Measurements from ENCODE around the gene CNTNAP2.
"Not testable (repeated sequence)": the region's sequence is repeated elsewhere in the genome, so short reads cannot be mapped to it uniquely, and the experiment has no call there.

Gene CNTNAP2

DNA sequence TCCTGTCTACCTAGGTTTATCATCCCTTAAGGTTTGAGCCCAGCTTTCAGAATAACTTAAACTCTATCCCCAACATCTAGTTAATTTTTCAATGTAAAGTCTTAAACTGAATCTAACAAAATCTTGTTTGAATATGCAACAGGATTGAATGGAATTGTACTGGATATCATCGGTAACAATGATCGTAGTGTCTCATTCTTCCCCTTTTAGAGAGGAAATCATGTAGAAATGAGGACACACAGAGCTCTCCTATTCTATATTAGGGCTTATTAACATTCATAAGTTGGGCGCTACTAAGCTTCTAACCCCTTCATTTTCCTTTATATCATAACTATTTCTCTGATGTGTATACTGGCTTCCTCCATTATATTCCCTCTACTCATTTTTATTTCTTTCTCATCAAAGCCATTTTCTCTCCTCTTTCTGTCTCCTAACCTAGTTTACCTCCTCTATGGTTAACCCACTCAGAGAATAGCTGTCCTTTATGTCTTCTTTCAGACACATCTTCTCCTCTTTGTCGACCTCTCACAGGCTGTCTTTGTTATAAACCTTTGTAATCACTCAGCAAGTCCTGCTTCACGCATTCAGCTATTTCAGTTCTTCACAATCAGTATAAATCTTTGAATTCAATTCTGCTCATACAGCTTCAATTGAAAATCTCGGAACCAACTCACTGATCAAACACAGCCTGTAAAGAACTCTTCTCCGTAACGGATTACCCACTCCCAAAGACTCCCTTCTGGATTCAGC, 1455.0 kb downstream of the CNTNAP2 start:
- no peak for DNase-seq (ENCODE audit: low spot score)

DNA sequence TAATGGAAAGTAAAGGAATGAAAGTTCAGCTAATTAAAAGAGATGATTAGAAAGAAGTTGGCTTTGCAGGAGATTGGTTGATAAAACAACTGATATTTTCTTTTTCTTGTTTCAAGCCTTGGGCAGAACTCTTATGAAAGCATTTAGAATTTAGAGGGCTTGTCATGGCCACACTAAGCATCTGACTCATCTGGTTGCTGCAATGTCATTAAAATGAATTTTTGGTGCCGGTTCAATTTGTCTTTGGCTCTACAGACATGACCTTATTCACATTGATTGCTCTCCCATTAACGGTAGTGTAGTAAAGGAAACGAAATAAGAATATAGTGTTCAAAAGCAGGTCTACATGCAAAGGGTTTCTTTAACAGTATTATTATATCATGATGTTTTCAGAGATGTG, 1461.6 kb downstream of the CNTNAP2 start:
- DNase-seq (ENCODE audit: low spot score), result no peak

DNA sequence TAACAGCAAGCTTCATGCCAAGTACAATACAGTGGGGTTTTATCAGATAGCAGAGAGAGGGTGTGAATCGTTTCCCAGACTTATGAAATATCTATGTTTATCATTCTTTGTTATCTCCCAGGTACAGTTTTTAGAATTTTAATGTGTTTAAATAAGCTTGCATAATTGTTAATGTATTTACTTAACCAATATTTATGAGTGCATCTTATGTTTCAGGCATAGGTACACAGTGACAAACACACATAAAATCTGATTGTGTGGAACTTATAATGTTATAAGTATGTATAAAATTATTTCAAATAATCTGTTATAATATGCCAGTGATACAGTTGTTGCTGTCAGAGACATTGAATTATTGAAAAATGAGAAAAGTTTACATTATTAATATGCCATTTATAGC, 1462.5 kb downstream of the CNTNAP2 start:
- no peak for DNase-seq (ENCODE audit: low spot score)

DNA sequence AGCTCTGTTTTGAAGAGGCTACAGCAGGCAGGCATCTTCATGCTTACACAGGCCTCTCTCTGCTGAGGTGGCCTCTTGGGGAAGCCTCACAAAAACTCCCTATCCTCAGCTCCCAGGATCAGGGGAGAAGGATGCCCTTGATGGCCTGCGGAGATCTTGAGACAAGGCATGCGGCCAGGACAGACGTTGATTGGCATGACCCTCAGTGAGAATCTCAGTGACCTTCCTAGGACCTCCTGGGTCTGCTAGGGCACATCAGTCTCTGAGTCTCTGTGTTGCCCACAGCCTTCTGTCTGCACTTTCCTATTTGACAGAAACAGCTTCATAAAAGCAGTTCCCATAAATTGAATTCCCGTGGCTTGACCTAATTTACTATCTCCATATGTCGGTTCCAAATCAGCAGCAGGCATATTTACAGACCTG, 1468.2 kb downstream of the CNTNAP2 start:
- DNase-seq (ENCODE audit: low spot score), result no peak

DNA sequence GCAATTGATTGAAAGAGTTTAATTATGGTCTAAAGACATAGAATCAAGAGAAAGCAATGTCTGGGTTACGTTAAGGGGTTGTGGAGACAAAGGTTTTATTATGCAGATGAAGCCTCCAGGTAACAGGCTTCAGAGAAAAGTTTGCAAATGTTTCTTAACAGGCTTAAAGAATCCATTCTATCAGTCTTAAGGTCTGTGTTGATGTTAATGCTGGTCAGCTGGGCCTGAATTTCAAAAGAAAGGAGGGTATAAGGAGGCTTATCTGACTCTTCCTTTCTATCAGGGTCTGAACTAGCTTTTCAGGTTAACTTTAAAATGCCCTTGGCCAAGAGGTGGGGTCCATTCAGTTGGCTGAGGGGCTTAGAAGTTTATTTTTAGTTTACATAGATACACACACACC, 1469.5 kb downstream of the CNTNAP2 start:
- no peak for DNase-seq (ENCODE audit: low spot score)

DNA sequence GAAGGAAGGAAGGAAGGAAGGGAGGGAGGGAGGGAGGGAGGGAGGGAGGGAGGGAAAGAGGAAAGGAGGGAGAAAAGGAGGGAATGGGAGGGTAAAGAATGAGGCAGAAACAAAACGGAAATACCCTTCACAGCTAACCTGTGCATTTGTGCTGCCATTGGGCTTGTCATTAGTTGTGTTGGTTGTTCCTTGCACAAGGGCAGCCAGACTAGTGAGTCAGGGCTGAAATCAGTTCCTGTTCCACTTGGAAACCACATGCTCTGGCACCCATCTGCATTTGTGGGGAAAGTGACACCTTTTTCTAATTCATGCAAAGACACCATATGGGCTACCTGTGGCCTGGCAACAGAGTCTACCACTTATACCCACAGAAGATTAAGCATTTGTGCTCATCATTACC, 1469.9 kb downstream of the CNTNAP2 start:
- DNase-seq (ENCODE audit: low spot score), result no peak

DNA sequence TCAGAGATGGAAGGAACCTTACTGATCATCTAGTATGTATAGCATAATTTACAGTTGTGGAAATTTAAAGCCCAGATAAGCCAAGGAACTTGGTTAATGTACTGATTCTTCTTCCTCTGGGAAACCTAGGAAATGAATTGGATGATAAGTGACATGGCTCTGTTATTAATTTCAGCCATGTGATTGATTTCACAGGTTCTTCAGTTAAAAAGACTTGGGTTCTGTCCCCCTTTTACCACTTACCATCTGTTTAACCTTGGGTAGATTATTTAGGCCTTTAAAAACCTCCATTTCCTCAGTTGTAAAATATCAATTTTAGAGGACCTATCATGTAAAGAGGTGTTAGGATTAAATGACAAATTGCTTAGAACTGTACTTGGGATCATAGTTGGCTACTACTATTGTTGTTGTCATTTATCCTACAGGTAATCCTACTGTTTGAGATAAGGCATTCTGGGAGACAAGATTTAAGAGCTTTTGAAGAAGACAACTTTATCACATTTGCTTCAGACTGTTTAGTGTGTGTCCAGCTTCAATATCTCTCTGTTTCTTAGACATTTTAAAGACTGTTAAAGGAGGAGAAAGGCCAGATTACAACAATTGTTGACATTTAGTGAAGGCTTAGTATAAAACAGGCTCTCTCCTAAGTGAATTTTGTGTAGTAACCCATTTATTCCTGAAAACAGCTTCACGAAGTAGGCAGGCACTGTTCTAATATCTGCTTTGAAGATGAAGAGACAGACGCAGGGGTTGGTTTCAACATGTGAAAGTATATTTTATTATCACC, 1476.9 kb downstream of the CNTNAP2 start:
- DNase-seq (ENCODE audit: low spot score), result no peak

DNA sequence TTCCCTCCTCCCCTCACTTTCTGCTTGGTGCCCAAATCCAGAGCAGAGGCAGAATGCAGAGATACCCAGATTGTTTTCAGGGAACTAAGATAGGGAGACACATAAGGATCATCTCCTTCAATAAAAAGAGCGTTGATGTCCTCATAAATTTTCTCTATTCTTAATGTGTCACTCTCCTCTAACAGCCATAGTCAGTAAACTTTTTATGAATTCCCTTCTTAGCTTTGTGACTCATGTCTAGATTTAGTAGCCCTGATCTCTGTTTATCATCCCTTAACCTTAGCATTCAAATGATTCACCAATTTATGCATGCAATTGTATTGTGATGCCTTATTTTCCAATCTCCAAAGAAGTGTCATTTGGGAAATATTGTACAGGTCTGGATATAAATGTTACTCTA, 1478.4 kb downstream of the CNTNAP2 start:
- DNase-seq (ENCODE audit: low spot score), result no peak

DNA sequence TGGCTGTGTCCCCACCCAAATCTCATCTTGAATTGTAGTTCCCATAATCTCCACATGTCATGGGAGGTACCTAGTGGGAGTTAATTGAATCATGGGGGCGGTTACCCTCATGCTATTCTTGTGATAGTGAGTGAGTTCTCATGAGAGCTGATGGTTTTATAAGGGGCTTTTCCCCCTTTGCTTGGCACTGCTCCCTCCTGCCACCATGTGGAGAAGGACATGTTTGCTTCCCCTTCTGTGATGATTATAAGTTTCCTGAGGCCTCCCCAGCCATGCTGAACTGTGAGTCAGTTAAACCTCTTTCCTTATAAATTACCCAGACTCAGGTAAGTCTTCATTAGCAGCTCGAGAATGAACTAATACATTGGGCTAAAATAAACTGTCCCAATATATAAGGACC, 1482.1 kb downstream of the CNTNAP2 start:
- not testable (repeated sequence) for DNase-seq (ENCODE audit: low spot score)

DNA sequence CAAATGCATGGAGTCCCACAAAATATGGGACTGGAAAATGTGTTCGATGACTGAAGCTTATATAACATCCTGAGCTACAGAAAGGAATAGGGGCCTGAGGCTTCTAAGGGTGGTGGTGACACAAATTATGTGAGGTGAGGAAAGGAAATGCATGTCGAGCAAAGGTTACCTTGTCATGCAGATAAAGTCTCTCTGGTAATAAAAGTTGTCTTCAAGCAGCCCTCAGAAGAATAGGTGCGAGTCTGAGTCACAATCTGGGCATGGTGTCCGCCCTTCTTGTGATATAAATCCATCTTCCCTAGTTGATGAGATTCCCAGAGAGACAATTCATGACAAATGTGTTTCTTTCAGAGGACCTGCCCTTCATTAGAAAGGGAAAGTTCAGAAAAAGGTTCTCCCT, 1488.7 kb downstream of the CNTNAP2 start:
- DNase-seq (ENCODE audit: low spot score), result no peak

DNA sequence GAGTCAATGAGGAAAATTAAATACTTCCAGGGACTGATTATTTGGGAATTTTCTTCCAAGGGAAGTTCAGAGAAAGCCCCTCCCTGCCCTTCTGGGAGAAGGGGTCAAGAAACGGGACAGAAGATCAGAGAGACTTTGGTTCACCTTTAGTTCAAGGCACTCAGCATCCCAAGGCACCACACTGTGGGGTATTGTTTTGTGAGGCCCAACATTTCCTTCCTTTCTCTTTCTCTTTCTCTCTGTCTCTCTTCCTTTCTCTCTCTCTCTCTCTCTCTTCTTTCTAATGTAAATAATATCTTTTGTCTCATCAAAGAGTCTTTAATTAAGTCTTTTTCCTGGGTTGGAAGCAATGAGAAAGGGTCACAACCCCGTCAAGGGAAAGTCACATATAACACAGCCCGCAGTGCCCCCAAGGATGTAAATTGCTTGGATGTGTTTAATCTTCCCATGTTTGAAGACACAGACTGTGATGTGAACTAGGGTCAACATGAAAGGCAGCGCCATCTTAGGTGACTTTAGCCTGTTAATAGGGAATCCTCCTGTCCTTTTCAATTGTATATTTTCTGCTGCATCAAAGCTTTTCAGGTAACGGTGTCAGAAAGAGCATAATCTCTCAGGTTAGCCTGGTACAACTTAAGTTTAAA, 1490.7 kb downstream of the CNTNAP2 start:
- DNase-seq (ENCODE audit: low spot score), result no peak

DNA sequence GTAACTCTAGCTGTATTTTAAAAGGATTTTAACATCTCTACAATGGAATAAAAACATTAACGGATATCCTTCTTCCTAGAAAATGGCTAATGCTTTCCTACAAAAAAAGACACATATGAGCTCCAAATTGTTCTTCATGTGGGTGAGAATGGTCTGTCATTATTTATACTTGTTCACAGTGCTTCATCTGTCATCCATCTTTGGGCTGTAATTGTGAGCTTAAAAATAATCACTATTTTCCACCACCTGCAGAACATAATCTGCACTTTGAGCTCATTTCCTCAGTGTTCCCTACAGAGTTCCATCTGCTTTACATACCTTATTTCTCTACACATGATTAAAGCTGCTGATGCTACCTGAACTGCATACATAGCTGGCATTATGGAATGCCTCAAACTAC, 1494.8 kb downstream of the CNTNAP2 start:
- DNase-seq (ENCODE audit: low spot score), result no peak

DNA sequence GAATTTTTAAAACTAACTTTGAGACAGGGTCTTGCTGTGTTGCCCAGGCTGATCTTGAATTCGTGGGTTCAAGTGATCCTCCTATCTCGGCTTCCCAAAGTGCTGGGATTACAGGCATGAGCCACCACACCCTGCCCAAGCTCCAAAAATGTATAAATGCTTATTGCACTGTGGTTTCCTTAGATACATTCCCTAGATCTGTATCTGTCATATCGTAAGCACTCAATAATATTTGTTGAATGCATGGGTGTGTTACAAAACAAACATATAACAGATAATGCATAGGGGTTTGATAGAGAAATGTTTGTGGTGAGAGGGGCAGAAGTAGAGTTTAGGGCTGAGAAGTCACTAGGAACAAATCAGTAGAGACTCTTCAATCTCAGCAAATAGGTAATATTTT, 1518.7 kb downstream of the CNTNAP2 start:
- DNase-seq (ENCODE audit: low spot score), result no peak

DNA sequence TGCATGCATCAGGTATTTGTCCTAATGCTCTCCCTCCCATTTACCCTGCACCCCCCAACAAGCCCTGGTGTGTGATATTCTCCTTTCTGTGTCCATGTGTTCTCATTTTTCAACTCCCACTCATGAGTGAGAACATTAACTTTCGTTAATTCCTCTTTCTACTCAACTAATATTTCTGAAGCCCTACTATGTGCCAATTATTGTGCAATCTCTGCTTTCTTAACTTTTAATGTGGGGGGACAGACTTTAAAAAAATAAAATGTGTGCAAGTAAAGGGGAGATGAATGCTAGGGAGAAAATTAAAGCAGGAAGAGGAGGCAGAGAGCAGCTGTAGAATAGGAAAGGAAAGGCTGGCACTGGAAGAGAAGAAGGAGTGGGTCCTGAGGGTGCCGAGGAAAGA, 1520.0 kb downstream of the CNTNAP2 start:
- no peak for DNase-seq (ENCODE audit: low spot score)

DNA sequence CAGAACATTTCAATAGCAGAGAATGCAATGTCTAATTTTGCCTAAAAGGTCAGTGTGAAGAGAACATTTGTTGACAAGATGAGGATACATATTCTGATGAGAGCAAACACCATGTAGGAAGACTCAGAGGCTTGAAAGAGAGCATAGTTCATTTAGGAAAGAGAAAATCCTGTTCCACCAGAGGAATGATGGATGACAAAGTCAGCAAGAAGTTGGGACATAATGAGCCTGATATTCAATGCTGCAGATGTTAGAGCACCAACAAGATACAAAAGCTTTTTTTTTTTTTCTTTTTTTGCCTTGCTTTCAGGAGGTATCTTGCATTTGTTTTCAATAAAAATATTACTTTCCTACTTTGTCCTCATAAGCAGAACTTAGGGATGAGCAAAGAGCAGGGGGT, 1522.0 kb downstream of the CNTNAP2 start:
- no peak for DNase-seq (ENCODE audit: low spot score)

DNA sequence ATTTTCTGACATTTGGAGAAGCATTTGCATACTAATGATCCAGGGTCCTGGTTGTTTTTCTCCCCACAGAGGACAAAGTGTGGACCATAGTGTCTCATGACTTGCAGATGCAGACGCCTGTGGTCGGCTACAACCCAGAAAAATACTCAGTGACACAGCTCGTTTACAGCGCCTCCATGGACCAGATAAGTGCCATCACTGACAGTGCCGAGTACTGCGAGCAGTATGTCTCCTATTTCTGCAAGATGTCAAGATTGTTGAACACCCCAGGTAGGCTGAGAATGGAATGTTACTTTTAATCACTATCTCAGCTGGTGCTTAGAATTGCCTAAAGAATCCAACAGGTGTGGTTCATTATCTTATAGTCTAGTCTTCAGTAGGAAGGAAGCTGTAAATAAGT, 1522.4 kb downstream of the CNTNAP2 start:
- DNase-seq (ENCODE audit: low spot score), result no peak

DNA sequence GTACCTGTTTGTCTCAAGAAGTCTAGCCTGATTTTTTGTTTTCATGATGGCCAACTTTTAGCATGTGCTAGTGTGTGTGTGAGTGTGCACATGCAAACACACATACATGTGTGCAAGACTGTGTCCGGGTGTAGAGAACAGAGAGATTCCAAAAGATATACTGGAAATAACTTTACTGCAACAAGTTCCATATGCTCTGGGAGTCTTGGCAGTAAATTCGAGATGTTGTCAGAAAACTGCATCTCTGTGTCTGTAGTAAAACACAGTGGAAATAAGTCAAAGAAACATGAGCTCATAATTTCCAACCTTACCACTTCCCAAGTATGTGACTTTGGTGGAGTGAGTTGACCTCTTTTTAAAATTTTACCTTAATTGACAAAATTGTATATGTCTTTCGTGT, 1523.2 kb downstream of the CNTNAP2 start:
- no peak for DNase-seq (ENCODE audit: low spot score)

DNA sequence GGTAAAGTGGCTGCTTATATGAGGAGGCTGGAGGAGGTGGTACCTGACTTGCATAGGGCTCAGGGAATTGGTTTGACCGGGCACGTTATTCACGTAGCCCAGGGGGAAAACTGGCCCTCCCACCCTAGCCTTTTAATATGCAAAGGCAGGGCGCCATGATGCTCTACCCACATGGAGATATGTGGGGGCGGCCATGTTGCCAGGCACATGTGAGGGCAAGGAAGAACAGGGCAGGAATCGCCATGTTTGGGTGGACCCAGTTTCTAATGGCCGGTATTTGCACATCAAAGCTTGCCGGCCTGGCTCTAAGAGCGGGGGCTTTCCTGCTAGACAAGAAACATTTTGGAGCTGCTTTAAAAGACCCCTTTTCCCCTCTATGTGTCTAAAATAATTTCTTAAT, 1524.2 kb downstream of the CNTNAP2 start:
- no peak for DNase-seq (ENCODE audit: low spot score)

DNA sequence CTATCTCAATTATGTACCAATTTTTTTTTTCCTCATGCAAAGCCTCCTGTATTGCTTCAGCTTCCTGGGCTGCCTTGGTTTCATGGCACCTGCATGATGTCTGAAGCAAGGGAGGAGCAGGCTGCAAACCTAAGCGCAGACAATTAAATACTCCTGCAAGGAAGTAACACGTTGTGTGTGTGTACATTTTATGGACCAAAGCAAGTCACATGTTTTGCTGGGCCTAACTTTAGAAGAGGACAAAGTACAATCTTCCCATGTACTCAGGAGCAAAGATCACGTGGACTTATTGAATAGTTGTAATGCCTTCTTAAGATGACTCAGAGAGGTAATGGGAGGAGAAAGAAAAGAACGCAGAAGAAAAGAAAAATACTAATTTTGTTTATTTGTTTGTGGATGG, 1530.0 kb downstream of the CNTNAP2 start:
- DNase-seq (ENCODE audit: low spot score), result no peak

DNA sequence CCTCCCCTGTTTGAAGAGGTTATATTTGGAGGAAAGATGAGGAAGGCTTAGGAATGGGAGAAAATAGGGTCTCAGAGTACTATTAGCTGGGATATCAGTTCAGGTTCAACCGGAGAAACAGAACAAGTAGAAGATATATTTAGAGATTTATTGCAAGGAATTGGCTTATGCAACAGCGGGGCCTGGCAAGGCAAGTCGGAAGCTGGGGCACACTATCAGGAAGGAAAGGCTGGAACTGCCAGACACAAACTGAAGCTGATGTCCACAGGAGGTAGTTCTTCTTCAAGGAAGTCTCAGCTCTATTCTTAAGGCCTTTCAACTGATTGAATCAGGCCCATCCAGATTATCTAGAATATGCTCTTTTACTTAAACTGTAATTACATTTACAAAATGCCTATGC, 1534.4 kb downstream of the CNTNAP2 start:
- DNase-seq (ENCODE audit: low spot score), result no peak

DNA sequence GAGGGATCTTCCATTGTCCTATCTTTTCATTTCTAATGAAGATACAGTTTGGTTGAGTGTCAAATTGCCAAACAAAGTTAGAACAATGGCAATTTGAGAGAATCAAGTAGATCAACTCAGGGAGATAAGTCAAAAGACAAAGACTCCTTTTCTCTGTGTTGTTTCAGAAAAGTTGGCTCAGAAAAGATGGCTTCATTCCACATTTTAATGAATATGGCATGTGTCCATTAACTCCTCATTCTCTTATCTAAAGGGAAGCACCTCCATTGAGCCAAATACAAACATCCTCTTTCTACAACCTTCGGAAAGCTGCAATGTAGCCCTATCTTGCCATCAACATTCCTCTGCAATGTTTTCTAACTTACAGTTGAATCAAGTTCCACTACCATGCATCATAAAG, 1535.0 kb downstream of the CNTNAP2 start:
- no peak for DNase-seq (ENCODE audit: low spot score)

DNA sequence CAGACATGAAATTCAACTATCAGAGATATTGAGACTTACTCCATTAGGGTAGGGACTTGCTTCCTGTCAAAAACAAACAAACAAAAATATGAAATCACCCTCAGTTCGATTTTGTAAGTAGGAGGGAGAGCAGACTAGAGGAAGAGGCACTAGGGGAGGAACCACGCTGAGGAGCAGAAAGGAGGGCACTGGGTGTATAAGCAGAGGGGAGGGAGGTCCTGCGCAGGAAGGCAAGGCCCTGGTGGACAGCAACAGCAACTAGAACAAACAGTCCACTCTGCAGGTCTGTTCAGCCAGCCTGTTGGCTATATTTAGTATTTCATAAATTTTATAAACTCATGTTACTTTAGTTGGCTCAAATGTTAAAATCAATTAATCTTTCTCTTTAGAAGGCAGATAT, 1536.9 kb downstream of the CNTNAP2 start:
- no peak for DNase-seq (ENCODE audit: low spot score)

DNA sequence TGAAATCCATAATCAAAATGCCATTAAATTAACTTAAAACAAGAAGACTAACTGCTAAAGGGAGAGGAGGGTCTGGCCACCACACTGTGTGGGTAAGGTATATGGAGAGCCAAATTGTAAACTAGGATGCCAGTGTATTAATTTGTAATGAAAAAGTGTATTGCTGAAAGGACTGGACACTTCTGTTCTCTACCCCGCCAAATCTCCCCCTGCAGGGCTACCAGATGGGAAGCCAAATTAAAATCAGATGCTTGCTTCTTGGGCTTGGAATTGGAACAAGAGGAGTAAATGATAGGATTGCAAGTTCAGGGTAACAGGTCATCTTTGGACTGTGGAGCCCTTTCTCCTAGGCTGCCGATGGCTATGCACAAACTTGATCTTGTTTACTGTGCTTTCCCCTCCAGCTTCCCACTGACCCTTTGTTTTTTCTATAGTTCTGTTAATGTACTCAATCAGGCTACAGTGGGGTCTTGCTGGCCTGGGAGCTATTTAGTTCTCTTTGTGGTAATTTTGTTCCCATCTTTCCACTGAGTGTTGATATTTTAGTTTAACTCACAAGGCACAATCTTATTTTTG, 1541.9 kb downstream of the CNTNAP2 start:
- DNase-seq (ENCODE audit: low spot score), result no peak

All from activated CD4-positive, alpha-beta T cell treated with anti-CD3 and anti-CD28 coated beads, Interleukin-2, Interleukin-4, amounts not matched to agents 100 ng/mL and 50 ng/mL, durations not matched to agents 16 hours and 8 hours (primary cell).